Measurements from ENCODE around the gene STRIP2.

DNA sequence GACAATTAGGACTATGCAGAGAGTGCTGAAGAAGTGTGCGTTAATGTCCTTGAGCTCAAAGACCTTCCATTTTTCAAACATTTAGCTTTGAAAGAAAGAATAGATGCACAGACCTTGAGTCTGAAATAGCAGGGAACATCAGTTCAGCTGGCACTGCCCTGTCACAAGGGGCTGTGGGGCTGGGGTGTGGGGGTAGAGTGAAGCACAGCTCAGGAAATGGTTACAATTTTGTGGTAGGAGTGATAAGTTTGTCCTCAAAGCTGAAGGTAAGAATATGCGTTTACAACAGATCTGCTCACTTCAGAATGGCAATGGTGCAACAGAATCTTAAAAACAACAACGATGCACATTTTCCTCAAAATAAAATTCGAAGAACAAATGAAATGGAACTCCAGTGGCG, 101.7 kb downstream of the STRIP2 start:
- TF ChIP-seq ISL1 (CRISPR knock-in tag; IDR thresholded peaks at IDR 0.05): no peak
- no peak for TF ChIP-seq PPARA (CRISPR knock-in tag; IDR thresholded peaks at IDR 0.05; ENCODE audit: borderline replicate concordance)
- TF ChIP-seq TOX (CRISPR knock-in tag; IDR thresholded peaks at IDR 0.05; ENCODE audit: borderline replicate concordance): no peak
- TF ChIP-seq, protein P1, sequence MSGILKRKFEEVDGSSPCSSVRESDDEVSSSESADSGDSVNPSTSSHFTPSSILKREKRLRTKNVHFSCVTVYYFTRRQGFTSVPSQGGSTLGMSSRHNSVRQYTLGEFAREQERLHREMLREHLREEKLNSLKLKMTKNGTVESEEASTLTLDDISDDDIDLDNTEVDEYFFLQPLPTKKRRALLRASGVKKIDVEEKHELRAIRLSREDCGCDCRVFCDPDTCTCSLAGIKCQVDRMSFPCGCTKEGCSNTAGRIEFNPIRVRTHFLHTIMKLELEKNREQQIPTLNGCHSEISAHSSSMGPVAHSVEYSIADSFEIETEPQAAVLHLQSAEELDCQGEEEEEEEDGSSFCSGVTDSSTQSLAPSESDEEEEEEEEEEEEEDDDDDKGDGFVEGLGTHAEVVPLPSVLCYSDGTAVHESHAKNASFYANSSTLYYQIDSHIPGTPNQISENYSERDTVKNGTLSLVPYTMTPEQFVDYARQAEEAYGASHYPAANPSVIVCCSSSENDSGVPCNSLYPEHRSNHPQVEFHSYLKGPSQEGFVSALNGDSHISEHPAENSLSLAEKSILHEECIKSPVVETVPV (CRISPR knock-in tag; IDR thresholded peaks at IDR 0.05): no peak
- no peak for TF ChIP-seq ZC3H10 (CRISPR knock-in tag; IDR thresholded peaks at IDR 0.05)
- TF ChIP-seq CREB5 (CRISPR knock-in tag; IDR thresholded peaks at IDR 0.05; ENCODE audit: low read depth): no peak
- TF ChIP-seq ARNTL (CRISPR knock-in tag; IDR thresholded peaks at IDR 0.05; ENCODE audit: borderline replicate concordance, low read depth): no peak
